HEK293 (cell line): Measurements from ENCODE around the gene PRUNE1.

ENCODE experiments used
- CTCF ChIA-PET: fragments of 350-600 bp; formaldehyde crosslinking; extraction: SDS; loops from one replicate; lab custom pipeline; 2021; ENCODE audit warnings: antibody characterized with exemption; lab: Yijun Ruan, JAX
- POLR2A ChIA-PET: fragments of 300-600 bp; formaldehyde crosslinking; extraction: SDS; loops from one replicate; lab custom pipeline; 2020; ENCODE audit warnings: antibody characterized with exemption, inconsistent platforms; lab: Yijun Ruan, JAX
- H3K27ac ChIP-seq: fragments of 200-500 bp; sonication (Bioruptor generic); 2 replicates; pipeline ENCODE4 v1.5.1; 2014; ENCODE audit warnings: low read depth, low read length, control low read depth, inconsistent platforms; ENCODE audit errors: extremely low read depth
- H3K36me3 ChIP-seq, 2 experiments: fragments of 200-500 bp in 1 of 2; sonication (Bioruptor generic) in 1 of 2; 1 replicate in 1 of 2; 2 replicates in 1 of 2; pipeline ENCODE4 v1.5.1; 2014 to 2017; ENCODE audit warnings: inconsistent platforms in 2 of 2, low read length in 2 of 2; ENCODE audit not compliant: control insufficient read depth in 2 of 2, insufficient read depth in 1 of 2
- H3K4me1 ChIP-seq: fragments of 200-500 bp; sonication (Bioruptor generic); 2 replicates; pipeline ENCODE4 v1.5.1; 2014; ENCODE audit warnings: mild to moderate bottlenecking, low read length, inconsistent platforms; ENCODE audit not compliant: control insufficient read depth, insufficient read depth
- H3K4me3 ChIP-seq: 2 replicates; pipeline ENCODE4 v1.5.1; 2011; ENCODE audit warnings: low read depth, mild to moderate bottlenecking, control low read depth, low read length, moderate library complexity
- H3K9me3 ChIP-seq: fragments of 200-500 bp; sonication (Bioruptor generic); 2 replicates; pipeline ENCODE4 v1.5.1; 2014; ENCODE audit warnings: low read depth, low read length, inconsistent platforms; ENCODE audit not compliant: control insufficient read depth, insufficient read depth
- ATF2 ChIP-seq: fragments of 450-650 bp; formaldehyde crosslinking; IDR thresholded peaks from 2 replicates; pipeline ENCODE4 v1.5.1; 2016; ENCODE audit warnings: missing biosample characterization, missing genetic modification characterization, low read depth
- FEZF1 ChIP-seq: fragments of 450-650 bp; formaldehyde crosslinking; IDR thresholded peaks from 2 replicates; pipeline ENCODE4 v1.5.1; 2016; ENCODE audit warnings: missing biosample characterization, missing genetic modification characterization
- KLF1 ChIP-seq: fragments of 450-650 bp; formaldehyde crosslinking; IDR thresholded peaks from 2 replicates; pipeline ENCODE4 v1.5.1; 2016; ENCODE audit warnings: missing biosample characterization, missing genetic modification characterization
- WT1 ChIP-seq: fragments of 450-650 bp; formaldehyde crosslinking; IDR thresholded peaks from 2 replicates; pipeline ENCODE4 v1.5.1; 2016; ENCODE audit warnings: missing biosample characterization, missing genetic modification characterization
- ZBTB6 ChIP-seq: fragments of 450-650 bp; formaldehyde crosslinking; IDR thresholded peaks from 2 replicates; pipeline ENCODE4 v1.5.1; 2017; ENCODE audit warnings: missing biosample characterization, missing genetic modification characterization
- ZNF148 ChIP-seq: fragments of 450-650 bp; formaldehyde crosslinking; IDR thresholded peaks from 2 replicates; pipeline ENCODE4 v1.5.0; 2017; ENCODE audit warnings: missing biosample characterization, missing genetic modification characterization, borderline replicate concordance
- ZNF184 ChIP-seq: fragments of 450-650 bp; IDR thresholded peaks from 2 replicates; pipeline ENCODE4 v1.5.1; 2018; ENCODE audit warnings: missing biosample characterization, mild to moderate bottlenecking, missing genetic modification characterization
- ZNF280C ChIP-seq: fragments of 450-650 bp; formaldehyde crosslinking; IDR thresholded peaks from 2 replicates; pipeline ENCODE4 v1.5.1; 2016; ENCODE audit warnings: missing biosample characterization, missing genetic modification characterization
- ZNF311 ChIP-seq: fragments of 450-650 bp; formaldehyde crosslinking; IDR thresholded peaks from 2 replicates; pipeline ENCODE4 v1.5.1; 2017; ENCODE audit warnings: missing biosample characterization, missing genetic modification characterization, borderline replicate concordance
- ZNF341 ChIP-seq: fragments of 450-650 bp; formaldehyde crosslinking; IDR thresholded peaks from 2 replicates; pipeline ENCODE4; 2016; ENCODE audit warnings: low read depth, missing biosample characterization, missing genetic modification characterization
- ZNF354C ChIP-seq: fragments of 450-650 bp; formaldehyde crosslinking; IDR thresholded peaks from 2 replicates; pipeline ENCODE4 v1.5.1; 2016; ENCODE audit warnings: missing biosample characterization, missing genetic modification characterization, low read depth, borderline replicate concordance
- ZNF423 ChIP-seq: fragments of 450-650 bp; formaldehyde crosslinking; IDR thresholded peaks from 2 replicates; pipeline ENCODE4 v1.5.1; 2016; ENCODE audit warnings: missing biosample characterization, missing genetic modification characterization
- ZNF513 ChIP-seq: fragments of 450-650 bp; IDR thresholded peaks from 2 replicates; pipeline ENCODE4 v1.5.1; 2018; ENCODE audit warnings: missing biosample characterization, missing genetic modification characterization
- ZNF514 ChIP-seq: fragments of 450-650 bp; formaldehyde crosslinking; IDR thresholded peaks from 2 replicates; pipeline ENCODE4 v1.5.1; 2016; ENCODE audit warnings: missing biosample characterization, missing genetic modification characterization
- ZNF521 ChIP-seq: fragments of 450-650 bp; formaldehyde crosslinking; IDR thresholded peaks from 2 replicates; pipeline ENCODE4 v1.5.1; 2017; ENCODE audit warnings: missing biosample characterization, mild to moderate bottlenecking, missing genetic modification characterization
- ZNF530 ChIP-seq: fragments of 450-650 bp; formaldehyde crosslinking; IDR thresholded peaks from 2 replicates; pipeline ENCODE4 v1.5.1; 2016; ENCODE audit warnings: low read depth, missing biosample characterization, missing genetic modification characterization
- ZNF549 ChIP-seq: fragments of 450-650 bp; IDR thresholded peaks from 2 replicates; pipeline ENCODE4 v1.5.1; 2018; ENCODE audit warnings: missing biosample characterization, missing genetic modification characterization, mild to moderate bottlenecking, inconsistent platforms, moderate library complexity
- ZNF596 ChIP-seq: fragments of 450-650 bp; IDR thresholded peaks from 2 replicates; pipeline ENCODE4 v1.5.0; 2018; ENCODE audit warnings: missing biosample characterization, mild to moderate bottlenecking, missing genetic modification characterization, moderate library complexity
- ZNF639 ChIP-seq: fragments of 450-650 bp; formaldehyde crosslinking; IDR thresholded peaks from 2 replicates; pipeline ENCODE4 v1.5.1; 2016; ENCODE audit warnings: missing biosample characterization, missing genetic modification characterization
- ZNF692 ChIP-seq: fragments of 450-650 bp; formaldehyde crosslinking; IDR thresholded peaks from 2 replicates; pipeline ENCODE4 v1.5.1; 2016; ENCODE audit warnings: missing biosample characterization, missing genetic modification characterization
- ZNF776 ChIP-seq: fragments of 450-650 bp; formaldehyde crosslinking; IDR thresholded peaks from 2 replicates; pipeline ENCODE4 v1.5.0; 2017; ENCODE audit warnings: missing biosample characterization, missing genetic modification characterization, borderline replicate concordance
- ZNF791 ChIP-seq: fragments of 450-650 bp; formaldehyde crosslinking; IDR thresholded peaks from 2 replicates; pipeline ENCODE4 v1.5.1; 2016; ENCODE audit warnings: missing biosample characterization, missing genetic modification characterization
- ZNF792 ChIP-seq: fragments of 450-650 bp; formaldehyde crosslinking; IDR thresholded peaks from 2 replicates; pipeline ENCODE4 v1.5.1; 2016; ENCODE audit warnings: missing biosample characterization, missing genetic modification characterization
- ZSCAN23 ChIP-seq: fragments of 450-650 bp; formaldehyde crosslinking; IDR thresholded peaks from 2 replicates; pipeline ENCODE4 v1.5.1; 2016; ENCODE audit warnings: missing biosample characterization, missing genetic modification characterization

Gene PRUNE1

GRCh38 chr1:151070474-151071276, 62.4 kb downstream of the PRUNE1 start, which contains the start of gene GABPB2:
TSS of gene GABPB2 (plus strand) at chr1:151070761. CDS start at chr1:151088190, 17,429 bp downstream.
- POLR2A ChIA-PET, result interaction anchor here (0.6 to 2.9 kb wide), 14 partner anchors 8 to 130 kb away, joined by 3 to 20 read pairs (median 4); partner anchors contain the start of genes C1orf56, CDC42SE1, MLLT11 and VPS72
- 0 out of 2 replicates have a peak, but pooled peaks have one; percentile 10 for TF ChIP-seq ZNF354C
- TF ChIP-seq ZNF514 (tag by site-specific recombination), result no peak
- TF ChIP-seq ZNF341, result peak; percentile 98
- no peak for TF ChIP-seq ZNF791
- TF ChIP-seq ZSCAN23 (tag by site-specific recombination), result peak; percentile 99
- no peak for TF ChIP-seq ZNF549 (tag by site-specific recombination)
- peak; percentile 53 for TF ChIP-seq KLF1 (tag by site-specific recombination)
- TF ChIP-seq ZNF530 (tag by site-specific recombination), result no peak
- TF ChIP-seq ZNF639 (tag by site-specific recombination), result peak; percentile 99
- TF ChIP-seq ZNF423 (tag by site-specific recombination), result no peak
- TF ChIP-seq FEZF1 (tag by site-specific recombination), result peak; percentile 6; the same call in 1 of the 2 replicates
- peak; percentile 95 for TF ChIP-seq ZNF692 (tag by site-specific recombination)
- TF ChIP-seq ZNF596, result no peak
- TF ChIP-seq ZNF521 (tag by site-specific recombination), result no peak
- peak; percentile 90 for TF ChIP-seq ATF2
- no peak for TF ChIP-seq ZNF311
- peak; percentile 78 for TF ChIP-seq ZBTB6 (tag by site-specific recombination)
- peak; percentile 72 for TF ChIP-seq WT1 (tag by site-specific recombination)
- TF ChIP-seq ZNF776 (tag by site-specific recombination), result no peak
- TF ChIP-seq ZNF792 (tag by site-specific recombination), result peak; percentile 22; the same call in 1 of the 2 replicates
- TF ChIP-seq ZNF280C (tag by site-specific recombination), result no peak
- peak; percentile 71 for TF ChIP-seq ZNF513 (tag by site-specific recombination)
- TF ChIP-seq ZNF184, result peak; percentile 91
- peak; percentile 58; the same call in 1 of the 2 replicates for TF ChIP-seq ZNF148 (tag by site-specific recombination)

More at GRCh38 chr1:151070474-151071276, 62.4 kb downstream of the PRUNE1 start, which contains the start of gene GABPB2:
- H3K4me1 ChIP-seq, result no peaks in the 10 kb centered on the region
- H3K27ac ChIP-seq, result peak within 1 kb of the TSS; percentile 90
- peak within 1 kb of the TSS; percentile 84 for H3K4me3 ChIP-seq
- CTCF ChIA-PET, result interaction anchor here (0.6 to 2.6 kb wide), 5 partner anchors 10 to 1169 kb away, joined by 3 to 9 read pairs (median 4); partner anchors contain the start of genes CDC42SE1 and MLLT11
- H3K36me3 ChIP-seq, result peaks cover 4 to 24% of the 10 kb centered on the region in 2 experiments; a peak in 2 of 3 replicates
- no peaks in the 10 kb centered on the region for H3K9me3 ChIP-seq
